A549 treated with dexamethasone at 1 μM for 4 hours (cell line): Measurements from ENCODE around the gene OR4A47. TPM values are rescaled to one million over a fixed set of nuclear protein-coding genes. Genes with fewer than 3 reads are reported as not detected.

Experiments used
- total RNA-seq: library from RNA; stranded (reverse); fragments of 200-300 nt; extraction: Qiagen RNA extraction; gene quantifications from 5 replicates; pipeline ENCODE4 v1.2.3, GENCODE V29; 2022

The OR4A47 gene
- total RNA-seq, result not detected in 5 replicates

DNA sequence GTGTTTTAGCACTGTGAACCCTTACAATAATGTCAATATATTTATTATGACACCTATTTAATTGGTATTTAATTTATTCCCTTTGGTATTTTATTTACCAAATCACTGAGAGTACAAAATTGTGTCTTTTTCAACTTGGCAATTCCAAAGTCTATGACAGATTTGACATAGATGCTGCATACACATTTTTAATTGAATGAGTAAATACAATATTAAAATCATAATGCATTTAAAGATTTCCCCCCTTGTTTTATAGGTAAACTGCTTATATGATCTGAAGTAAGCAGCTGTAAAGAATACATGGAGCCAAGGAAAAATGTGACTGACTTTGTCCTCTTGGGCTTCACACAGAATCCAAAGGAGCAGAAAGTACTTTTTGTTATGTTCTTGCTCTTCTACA lies at the start of gene OR4A47:
Gene OR4A47, plus strand, starts transcription at position 301 of the 400 bp plus-strand sequence. Its CDS starts 0 bp downstream, at position 301.

Other genes starting within 250 kb of the OR4A47 start
- gene OR4X2, start 243.7 kb upstream of the OR4A47 start, total RNA-seq, result not detected in 5 replicates
- gene OR4X1, start 224.9 kb upstream of the OR4A47 start, total RNA-seq, result not detected in 5 replicates
- not detected in 5 replicates for gene OR4S1, start 182.6 kb upstream of the OR4A47 start, total RNA-seq
- gene OR4C3, start 163.9 kb upstream of the OR4A47 start, total RNA-seq, result not detected in 5 replicates
- gene OR4C5, start 122.3 kb upstream of the OR4A47 start, total RNA-seq, result not detected in 5 replicates